ENCODE measurements around the gene AP3B1.
"Not testable (repeated sequence)": the region's sequence is repeated elsewhere in the genome, so short reads cannot be mapped to it uniquely, and the experiment has no call there.

The AP3B1 gene

GRCh38 chr5:78129597-78129996 is 164.9 kb downstream of the AP3B1 start:
- DNase-seq, result no peak

- no peak for DNase-seq
Measured at GRCh38 chr5:78127875-78128274, 166.6 kb downstream of the AP3B1 start.

- no peak for DNase-seq
Measured at GRCh38 chr5:78126536-78126935, 168.0 kb downstream of the AP3B1 start.

GRCh38 chr5:78116167-78116566 is 178.3 kb downstream of the AP3B1 start:
- DNase-seq, result no peak

GRCh38 chr5:78113689-78114264 is 180.7 kb downstream of the AP3B1 start:
- DNase-seq, result no peak

GRCh38 chr5:78112931-78113330 is 181.6 kb downstream of the AP3B1 start:
- DNase-seq, result no peak

GRCh38 chr5:78109891-78110324 is 184.6 kb downstream of the AP3B1 start:
- no peak for DNase-seq

- no peak for DNase-seq
Measured at GRCh38 chr5:78108564-78108963, 185.9 kb downstream of the AP3B1 start.

GRCh38 chr5:78103232-78103918 is 191.1 kb downstream of the AP3B1 start:
- DNase-seq, result no peak

GRCh38 chr5:78102500-78102899 is 192.0 kb downstream of the AP3B1 start:
- no peak for DNase-seq

GRCh38 chr5:78095125-78095524 is 199.4 kb downstream of the AP3B1 start:
- DNase-seq, result no peak

GRCh38 chr5:78090002-78090401 is 204.5 kb downstream of the AP3B1 start:
- no peak for DNase-seq

GRCh38 chr5:78078858-78079257 is 215.6 kb downstream of the AP3B1 start:
- no peak for DNase-seq

- DNase-seq, result no peak
Measured at GRCh38 chr5:78077369-78078068, 217.0 kb downstream of the AP3B1 start.

- no peak for DNase-seq
Measured at GRCh38 chr5:78076351-78076750, 218.1 kb downstream of the AP3B1 start.

- DNase-seq, result no peak
Measured at GRCh38 chr5:78075301-78075700, 219.2 kb downstream of the AP3B1 start.

- DNase-seq, result not testable (repeated sequence)
Measured at GRCh38 chr5:78070691-78071090, 223.8 kb downstream of the AP3B1 start.

GRCh38 chr5:78067581-78067980 is 226.9 kb downstream of the AP3B1 start:
- DNase-seq, result not testable (repeated sequence)

GRCh38 chr5:78066722-78067121 is 227.8 kb downstream of the AP3B1 start:
- DNase-seq, result not testable (repeated sequence)

GRCh38 chr5:78065663-78066062 is 228.8 kb downstream of the AP3B1 start:
- DNase-seq, result no peak

GRCh38 chr5:78064941-78065472 is 229.5 kb downstream of the AP3B1 start:
- no peak for DNase-seq

- no peak for DNase-seq
Measured at GRCh38 chr5:78063495-78063894, 231.0 kb downstream of the AP3B1 start.

- no peak for DNase-seq
Measured at GRCh38 chr5:78062645-78063044, 231.9 kb downstream of the AP3B1 start.

- no peak for DNase-seq
Measured at GRCh38 chr5:78060421-78060820, 234.1 kb downstream of the AP3B1 start.

Measured in NK-92 treated with Interleukin-12 subunit alpha and Interleukin-12 subunit beta, amount 100 ng/mL, for 24 hours (cell line).